HG03575 (cell line): ENCODE results near the gene OR52J3.

Experiments
- ATAC-seq: cut with Tn5 transposase; IDR thresholded peaks from one replicate; pipeline ENCODE4 v1.9.1; 2021; ENCODE audit not compliant: unreplicated experiment, insufficient number of reproducible peaks, low FRiP score; ENCODE audit errors: extremely low read depth

The OR52J3 gene

DNA sequence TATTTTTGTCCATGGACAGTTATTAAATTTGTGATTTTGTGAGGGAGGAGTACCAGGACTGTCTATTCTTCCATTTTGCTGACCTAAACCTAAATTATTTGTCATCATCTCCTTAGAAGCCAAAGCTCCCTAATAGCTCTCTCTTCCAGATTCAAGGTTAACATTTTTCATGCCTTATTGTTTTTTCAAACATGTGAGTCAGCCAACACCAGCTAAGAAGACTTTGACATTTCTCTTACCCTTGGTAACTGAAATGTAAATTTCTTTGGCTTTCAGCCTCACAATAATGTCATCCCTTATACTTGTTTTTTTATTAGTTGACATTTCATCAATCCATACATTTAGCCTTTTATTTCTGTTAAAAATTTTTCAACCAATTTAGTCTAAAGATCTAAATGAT, 42.2 kb downstream of the OR52J3 start:
- no peak for ATAC-seq

DNA sequence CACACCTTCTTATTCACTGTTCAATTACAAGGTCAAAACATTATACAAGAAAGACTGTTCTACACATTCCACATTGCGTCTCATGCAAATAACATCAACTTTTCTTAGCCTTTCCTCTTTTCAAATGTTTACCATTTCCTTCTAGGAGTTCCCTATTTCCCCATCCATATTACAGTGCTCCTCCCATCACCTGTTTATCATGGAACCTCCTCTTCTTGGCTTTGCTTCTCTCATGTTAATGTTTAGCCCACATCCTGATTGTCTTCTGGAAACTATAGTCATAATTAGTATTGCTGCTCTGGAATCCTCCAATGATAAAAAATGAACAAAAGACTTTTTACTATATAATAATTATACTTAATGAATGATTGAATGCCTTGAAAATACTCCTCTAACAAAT, 44.3 kb downstream of the OR52J3 start:
- ATAC-seq = no peak

DNA sequence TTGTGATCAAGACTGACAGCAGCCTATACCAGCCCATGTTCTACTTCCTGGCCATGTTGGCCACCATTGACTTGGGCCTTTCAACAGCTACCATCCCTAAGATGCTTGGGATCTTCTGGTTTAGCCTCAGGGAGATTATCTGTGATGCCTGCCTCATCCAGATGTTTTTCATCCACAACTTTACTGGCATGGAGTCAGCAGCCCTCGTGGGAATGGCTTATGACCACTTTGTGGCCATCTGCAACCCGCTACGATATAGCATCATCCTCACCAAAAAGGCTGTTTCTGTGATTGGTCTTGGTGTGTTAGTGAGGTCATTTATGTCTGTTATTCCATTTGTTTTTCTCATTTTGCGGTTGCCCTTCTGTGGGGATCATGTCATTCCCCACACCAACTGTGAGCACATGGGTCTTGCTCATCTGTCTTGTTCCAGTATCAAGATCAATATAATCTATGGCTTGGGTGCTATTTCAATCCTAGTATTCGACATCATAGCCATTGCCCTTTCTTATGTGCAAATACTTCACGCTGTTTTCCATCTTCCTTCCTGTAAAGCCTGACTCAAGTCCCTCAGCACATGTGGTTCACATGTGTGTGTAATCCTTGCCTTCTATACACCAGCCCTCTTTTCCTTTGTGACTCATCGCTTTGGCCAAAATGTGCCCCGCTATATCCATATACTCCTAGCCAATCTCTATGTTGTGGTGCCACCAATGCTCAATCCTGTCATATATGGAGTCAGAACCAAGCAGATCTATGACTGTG, 46.7 kb downstream of the OR52J3 start:
- no peak for ATAC-seq

DNA sequence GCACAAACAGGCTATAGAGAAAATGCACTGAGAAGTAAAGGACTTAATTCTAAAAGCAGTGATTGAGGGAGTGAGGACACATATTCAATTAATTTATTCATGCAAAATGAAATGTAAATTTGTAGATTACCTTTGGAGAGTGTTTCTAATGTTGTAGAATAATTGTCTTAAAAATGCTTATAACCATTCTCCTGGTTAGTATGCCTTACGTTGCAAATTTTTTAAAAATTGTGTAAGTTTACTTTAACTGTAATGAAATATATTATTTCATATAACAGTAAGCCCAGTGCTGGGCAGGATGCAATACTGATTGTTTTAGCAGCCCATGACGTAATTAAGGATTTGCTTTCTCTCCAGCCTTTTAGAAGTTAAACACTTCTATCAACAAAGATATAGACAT, 49.7 kb downstream of the OR52J3 start:
- ATAC-seq = no peak
